IMR-90 (cell line): ENCODE data around the gene CTCF. TPM values are rescaled to one million over a fixed set of nuclear protein-coding genes. Genes with fewer than 3 reads are reported as not detected.

Source experiments
- ATAC-seq: fragments of 200-7000 bp; cut with Tn5 transposase; 2 replicates; pipeline ENCODE4 v1.9.1; 2020; ENCODE audit warnings: low read depth, mild to moderate bottlenecking, moderate library complexity
- BruUV-seq: library from RNA; stranded (reverse); fragments of 400-500 nt; replicated peaks from 2 replicates; lab custom pipeline; 2021; lab: Mats Ljungman, UMichigan
- CTCF ChIA-PET: fragments of 300-600 bp; formaldehyde crosslinking; extraction: SDS; loops from one replicate; lab custom pipeline; 2021; ENCODE audit warnings: antibody characterized with exemption; lab: Yijun Ruan, JAX
- POLR2A ChIA-PET: fragments of 300-600 bp; sonication (Branson Sonifier 250); formaldehyde crosslinking; loops from one replicate; lab custom pipeline; 2022; ENCODE audit warnings: antibody characterized with exemption; ENCODE audit not compliant: unreplicated experiment; lab: Charles Lee
- DNase-seq: peaks from one replicate; pipeline ENCODE4 v3.0.0; 2013
- H2AFZ ChIP-seq: replicated peaks from 2 replicates; pipeline ENCODE3; 2013; ENCODE audit warnings: low read length, mild to moderate bottlenecking; ENCODE audit not compliant: poor library complexity
- H2AK5ac ChIP-seq: 2 replicates; pipeline ENCODE4 v1.6.1; 2013; ENCODE audit warnings: low read depth, low read length, inconsistent platforms
- H2AK9ac ChIP-seq: replicated peaks from 2 replicates; pipeline ENCODE3; 2013; ENCODE audit warnings: mild to moderate bottlenecking, low read depth, low read length, moderate library complexity; ENCODE audit not compliant: poor library complexity
- H2BK120ac ChIP-seq: 2 replicates; pipeline ENCODE4 v1.6.1; 2013; ENCODE audit warnings: low read depth, low read length, inconsistent platforms
- H2BK15ac ChIP-seq: 3 replicates; pipeline ENCODE4 v1.6.1; 2013; ENCODE audit warnings: low read depth, low read length, inconsistent platforms
- H2BK20ac ChIP-seq: 2 replicates; pipeline ENCODE4 v1.6.1; 2013; ENCODE audit warnings: low read depth, mild to moderate bottlenecking, inconsistent platforms, low read length, moderate library complexity
- H2BK5ac ChIP-seq: 2 replicates; pipeline ENCODE4 v1.6.1; 2013; ENCODE audit warnings: mild to moderate bottlenecking, low read depth, low read length, inconsistent platforms; ENCODE audit not compliant: poor library complexity, severe bottlenecking
- H3K14ac ChIP-seq: replicated peaks from 2 replicates; pipeline ENCODE4 v1.6.1; 2013; ENCODE audit warnings: low read depth, low read length, inconsistent platforms
- H3K18ac ChIP-seq: 2 replicates; pipeline ENCODE4 v1.6.1; 2013; ENCODE audit warnings: low read depth, low read length, control low read depth
- H3K23ac ChIP-seq: 2 replicates; pipeline ENCODE4 v1.6.1; 2013; ENCODE audit warnings: low read depth, low read length, inconsistent platforms
- H3K27ac ChIP-seq: 2 replicates; pipeline ENCODE4 v1.5.1; 2013; ENCODE audit warnings: mild to moderate bottlenecking, control low read depth, low read length; ENCODE audit not compliant: insufficient read depth
- H3K27me3 ChIP-seq: 2 replicates; pipeline ENCODE4 v1.6.1; 2013; ENCODE audit warnings: low read length; ENCODE audit not compliant: control insufficient read depth, insufficient read depth
- H3K36me3 ChIP-seq: 2 replicates; pipeline ENCODE4 v1.6.1; 2013; ENCODE audit warnings: low read length, mixed read lengths; ENCODE audit not compliant: control insufficient read depth, insufficient read depth
- H3K4ac ChIP-seq: 2 replicates; pipeline ENCODE4 v1.6.1; 2013; ENCODE audit warnings: low read depth, low read length, inconsistent platforms
- H3K4me1 ChIP-seq: 2 replicates; pipeline ENCODE4 v1.6.1; 2013; ENCODE audit warnings: low read length, mixed read lengths; ENCODE audit not compliant: control insufficient read depth, insufficient read depth
- H3K4me2 ChIP-seq: 2 replicates; pipeline ENCODE4 v1.6.1; 2013; ENCODE audit warnings: low read depth, mild to moderate bottlenecking, control low read depth, low read length, moderate library complexity
- H3K4me3 ChIP-seq: 2 replicates; pipeline ENCODE4 v1.5.1; 2013; ENCODE audit warnings: low read depth, mild to moderate bottlenecking, control low read depth, low read length, moderate library complexity; ENCODE audit not compliant: insufficient read depth
- H3K56ac ChIP-seq: 2 replicates; pipeline ENCODE4 v1.6.1; 2013; ENCODE audit warnings: low read length, inconsistent platforms; ENCODE audit not compliant: insufficient read depth; ENCODE audit errors: extremely low read depth
- H3K79me1 ChIP-seq, 2 experiments: 2 replicates each; pipeline ENCODE4 v1.6.1; 2013; ENCODE audit warnings: low read length in 2 of 2, inconsistent platforms in 1 of 2, low read depth in 1 of 2
- H3K9ac ChIP-seq: 2 replicates; pipeline ENCODE4 v1.6.1; 2013; ENCODE audit warnings: low read depth, low read length, control low read depth
- H3K9me1 ChIP-seq: 2 replicates; pipeline ENCODE4 v1.6.1; 2013; ENCODE audit warnings: low read length, inconsistent platforms; ENCODE audit not compliant: insufficient read depth
- H3K9me3 ChIP-seq: 2 replicates; pipeline ENCODE4 v1.6.1; 2013; ENCODE audit warnings: low read length; ENCODE audit not compliant: control insufficient read depth, insufficient read depth
- H4K20me1 ChIP-seq: 2 replicates; pipeline ENCODE4 v1.6.1; 2013; ENCODE audit warnings: low read length, inconsistent platforms; ENCODE audit not compliant: insufficient read depth
- H4K5ac ChIP-seq: 2 replicates; pipeline ENCODE4 v1.6.1; 2013; ENCODE audit warnings: mild to moderate bottlenecking, low read depth, low read length, control low read depth
- H4K8ac ChIP-seq, 2 experiments: 2 replicates each; pipeline ENCODE4 v1.6.1; 2013; ENCODE audit warnings: low read depth in 2 of 2, low read length in 2 of 2, control low read depth in 1 of 2, inconsistent platforms in 1 of 2
- H4K91ac ChIP-seq: 2 replicates; pipeline ENCODE4 v1.6.1; 2013; ENCODE audit warnings: low read depth, low read length, inconsistent platforms; ENCODE audit not compliant: insufficient read depth
- CHD1 ChIP-seq: IDR thresholded peaks from 2 replicates; pipeline ENCODE4 v1.6.1; 2012; ENCODE audit warnings: low read depth, low read length, improper control_type of control experiment
- CTCF ChIP-seq: conservative IDR thresholded peaks from 2 replicates; pipeline ENCODE4 v1.5.1; 2012; ENCODE audit warnings: mild to moderate bottlenecking, low read depth, low read length, improper control_type of control experiment
- FOS ChIP-seq: fragments of 150-350 bp; IDR thresholded peaks from 2 replicates; pipeline ENCODE4 v1.6.1; 2016; ENCODE audit warnings: low read depth, low read length
- MAZ ChIP-seq: IDR thresholded peaks from 2 replicates; pipeline ENCODE4 v1.6.1; 2012; ENCODE audit warnings: low read depth, mild to moderate bottlenecking, low read length, improper control_type of control experiment, moderate library complexity, borderline replicate concordance
- RAD21 ChIP-seq: IDR thresholded peaks from 2 replicates; pipeline ENCODE4 v1.6.1; 2012; ENCODE audit warnings: low read length, improper control_type of control experiment
- RCOR1 ChIP-seq: IDR thresholded peaks from 2 replicates; pipeline ENCODE4 v1.6.1; 2012; ENCODE audit warnings: mild to moderate bottlenecking, low read length, improper control_type of control experiment; ENCODE audit not compliant: insufficient replicate concordance
- USF2 ChIP-seq: fragments of 150-350 bp; IDR thresholded peaks from 2 replicates; pipeline ENCODE4 v1.6.1; 2017; ENCODE audit warnings: mild to moderate bottlenecking, antibody characterized with exemption, low read length, low read depth
- WGBS, 2 experiments: methylation state at CpG; one replicate each; pipeline versions ENCODE4 v1.1.5 to v1.1.7; 2013; ENCODE audit warnings: missing lambda C conversion rate in 2 of 2; ENCODE audit not compliant: insufficient read length in 1 of 2; ENCODE audit errors: extremely low coverage in 2 of 2; 5-methylcytosine and 5-hydroxymethylcytosine counted together
- dilution Hi-C: fragments of 300-500 bp; cut with HindIII; formaldehyde crosslinking; loops from one replicate; pipeline ENCODE4 v1.14.3; 2018; ENCODE audit warnings: low sequenced_read_pairs; ENCODE audit not compliant: unreplicated experiment
- in situ Hi-C: fragments of 300-500 bp; cut with MboI; formaldehyde crosslinking; loops from 3 replicates; pipeline ENCODE4 v1.14.3; 2019; ENCODE audit warnings: low sequenced_read_pairs, inconsistent platforms, mixed read lengths
- intact Hi-C: fragments of 100-400 bp; cut with micrococcal nuclease; formaldehyde crosslinking; loops from 2 replicates; pipeline ENCODE4 v1.10.0; 2022
- polyA plus RNA-seq, 3 experiments: library from polyadenylated mRNA; depleted of rRNA; stranded (reverse); fragments of >200 nt; gene quantifications; 2 replicates each; pipeline ENCODE4 v1.2.3, GENCODE V29; 2012; ENCODE audit warnings: low replicate concordance in 1 of 3
- total RNA-seq: library from RNA; depleted of rRNA; stranded (reverse); fragments of >200 nt; gene quantifications from 2 replicates; pipeline ENCODE4 v1.2.3, GENCODE V29; 2012

CTCF gene
- total and polyA plus RNA-seq, 2 of the 4 experiments (the other 2 are of a cell fraction) = 16.1 to 22.8 TPM

- H3K23ac ChIP-seq = peak overlapping the region; percentile 7; the same call in 1 of the 2 replicates
- intact Hi-C loops (no loop called here), dilution Hi-C loops (no loop called here), in situ Hi-C loops (loop anchor here (10.0 kb wide), 1 partner anchor 141 kb away; the partner anchor contains the start of gene RIPOR1)
- no TSS peak for BruUV-seq
- TF ChIP-seq RCOR1 (no peak), RAD21 (no peak), CTCF (no peak), USF2 (no peak), CHD1 (no peak), MAZ (no peak), FOS (no peak)
- H2AK5ac ChIP-seq = no peak overlapping the region
- no peak overlapping the region for H4K91ac ChIP-seq
- peak overlapping the region; percentile 54 for H3K4me2 ChIP-seq
- H2BK15ac ChIP-seq = no peak overlapping the region
- peak overlapping the region; percentile 83 for H2AK9ac ChIP-seq
- no peaks in the 10 kb centered on the region for H3K9me3 ChIP-seq
- H3K27me3 ChIP-seq = no peaks in the 10 kb centered on the region
- H3K4me1 ChIP-seq = peaks cover 12% of the 10 kb centered on the region
- no peak overlapping the region for H3K9ac ChIP-seq
- CTCF ChIA-PET = interaction anchor here (1.5 kb wide), 1 partner anchor 145 kb away, joined by 9 read pairs; no protein-coding TSS in a partner anchor
- H2BK5ac ChIP-seq = no peak overlapping the region
- DNase-seq (no peak), ATAC-seq (no peak)
- no peak overlapping the region for H2BK20ac ChIP-seq
- no peak overlapping the region for H3K18ac ChIP-seq
- no peak overlapping the region for H3K4ac ChIP-seq
- no peak overlapping the region for H3K27ac ChIP-seq
- H4K5ac ChIP-seq = no peak overlapping the region
- peaks cover 4 to 12% of the 10 kb centered on the region in 2 experiments; a peak in 3 of 4 replicates for H3K79me1 ChIP-seq
- peaks cover 2% of the 10 kb centered on the region; the same call in 1 of the 2 replicates for H3K36me3 ChIP-seq
- peak overlapping the region in 1 of 2 experiments; percentile 35; a peak in 1 of 4 replicates for H4K8ac ChIP-seq
- no peak overlapping the region for H2AFZ ChIP-seq
- no peak overlapping the region for H3K14ac ChIP-seq
- peak overlapping the region; percentile 95 for H3K4me3 ChIP-seq
- no peak overlapping the region for H2BK120ac ChIP-seq
- peaks cover 2% of the 10 kb centered on the region; the same call in 1 of the 2 replicates for H4K20me1 ChIP-seq
- POLR2A ChIA-PET = no interaction called here
- H3K9me1 ChIP-seq = no peaks in the 10 kb centered on the region
- WGBS, 2 experiments = 80% methylated on average over 1 of the region's 5 CpGs; no CpG with 5 or more reads in 1 of the 2 experiments
- no peak overlapping the region for H3K56ac ChIP-seq
These were observed 103.3 kb downstream of the CTCF start for GRCh38 chr16:67665598-67665997.
